ENCODE measurements around the gene GPS1.

GPS1 gene

DNA sequence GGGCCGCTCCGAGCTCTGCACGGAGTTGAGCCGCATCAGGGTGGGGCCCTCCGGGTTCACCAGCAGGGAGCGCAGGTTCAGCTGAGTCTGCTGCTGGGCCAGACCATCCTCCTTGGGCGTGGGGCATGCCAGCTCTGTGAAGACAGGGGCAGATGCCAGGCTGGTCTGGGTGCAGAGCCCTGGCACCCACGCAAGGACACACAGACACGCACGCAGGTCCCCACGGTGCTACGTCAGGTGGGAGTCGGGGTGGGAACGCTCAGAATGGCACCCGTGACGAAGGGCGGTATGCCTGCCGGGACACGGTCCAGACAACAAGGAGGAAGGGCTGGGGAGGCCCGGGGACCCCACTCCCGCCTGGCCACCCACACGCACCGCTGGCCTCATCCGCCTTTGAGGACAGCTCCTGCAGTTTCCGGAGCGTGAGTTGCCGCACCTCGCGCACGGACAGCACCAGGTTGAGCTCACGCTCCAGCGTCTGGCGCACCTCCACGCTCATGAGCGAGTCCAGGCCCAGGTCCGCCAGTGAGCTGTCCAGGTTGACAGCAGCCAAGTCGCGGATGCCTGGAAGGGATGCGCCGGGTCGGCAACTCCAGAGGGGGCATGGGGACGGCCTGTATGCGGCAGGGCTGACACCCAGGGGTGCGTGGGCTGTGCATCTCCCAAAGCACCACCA is 29.2 kb downstream of the GPS1 start:
- no peak for DNase-seq

DNA sequence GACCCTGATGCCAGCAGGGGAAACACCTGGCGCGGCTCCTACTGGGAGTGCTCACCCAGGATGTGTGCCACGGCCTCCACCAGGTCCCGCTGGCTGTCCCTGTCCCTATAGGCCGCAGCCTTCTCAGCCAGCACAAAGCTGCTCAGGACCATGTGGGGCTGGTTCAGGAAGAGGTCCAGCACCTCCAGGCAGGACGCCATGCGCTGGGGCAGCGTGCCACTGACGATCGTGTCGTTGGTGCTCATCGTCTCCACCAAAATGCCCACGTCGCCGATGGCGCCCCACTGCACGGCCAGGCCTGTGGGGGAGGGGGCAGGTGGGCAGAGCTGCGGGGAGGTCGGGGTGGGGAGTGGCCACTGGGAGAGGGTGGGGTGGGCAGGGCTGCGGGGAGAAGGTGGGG is 29.8 kb downstream of the GPS1 start:
- DNase-seq = no peak

DNA sequence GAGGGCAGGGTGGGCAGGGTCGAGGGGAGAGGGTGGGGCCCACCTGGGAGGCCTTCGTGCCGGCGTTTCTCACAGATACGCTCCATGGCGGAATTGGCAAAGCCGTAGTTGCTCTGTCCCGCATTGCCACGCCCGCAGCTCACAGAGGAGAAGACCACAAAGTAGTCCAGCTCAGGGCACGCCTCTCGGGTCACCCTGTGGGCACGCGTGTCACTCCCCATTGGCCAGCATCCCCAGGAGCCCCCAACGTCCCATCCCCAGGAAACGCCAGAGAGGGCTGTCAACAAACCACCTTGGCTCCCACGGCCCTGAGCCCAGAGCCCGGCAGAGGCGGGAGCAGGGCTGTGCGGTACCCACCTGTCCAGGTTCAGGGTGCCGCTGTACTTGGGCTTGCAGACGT is 30.3 kb downstream of the GPS1 start:
- DNase-seq = no peak

DNA sequence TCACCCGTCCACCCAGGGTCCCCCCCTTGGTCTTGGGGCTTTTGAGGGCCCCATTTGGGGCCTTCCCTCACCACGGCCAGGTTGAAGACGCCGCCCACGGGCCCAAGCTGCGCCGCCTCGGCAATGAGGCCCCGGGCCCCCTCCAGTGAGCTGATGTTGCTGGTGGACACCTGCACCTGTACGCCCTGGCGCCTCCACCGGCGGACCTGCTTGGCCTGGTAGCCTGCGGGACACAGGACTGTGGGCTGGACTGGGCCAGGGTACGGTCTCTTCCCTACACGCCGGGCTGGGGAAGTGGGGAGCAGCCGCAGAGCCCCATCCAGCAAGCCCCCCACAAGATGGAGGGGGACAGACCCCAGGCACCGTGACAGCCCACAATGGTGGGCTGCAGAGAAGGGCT is 30.8 kb downstream of the GPS1 start:
- no peak for DNase-seq

DNA sequence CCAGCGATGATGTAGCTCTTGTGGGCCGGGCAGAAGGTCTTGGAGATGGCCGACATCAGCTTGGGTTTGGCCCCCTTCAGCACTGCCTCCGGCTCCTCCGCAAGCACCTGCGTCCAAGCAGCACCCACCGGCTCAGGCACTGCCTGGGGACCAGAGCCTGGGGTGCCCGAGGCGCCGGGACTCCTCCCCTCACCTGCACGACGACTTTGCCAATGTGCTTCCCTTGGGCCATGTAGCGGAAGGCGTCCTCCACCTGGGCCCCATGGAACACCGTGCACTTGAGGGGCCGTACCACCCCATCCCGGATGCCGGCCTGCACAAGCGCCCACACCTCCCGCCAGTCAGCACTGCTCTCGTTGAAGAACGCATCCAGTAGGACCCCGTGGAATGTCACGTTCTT is 31.3 kb downstream of the GPS1 start:
- no peak for DNase-seq

DNA sequence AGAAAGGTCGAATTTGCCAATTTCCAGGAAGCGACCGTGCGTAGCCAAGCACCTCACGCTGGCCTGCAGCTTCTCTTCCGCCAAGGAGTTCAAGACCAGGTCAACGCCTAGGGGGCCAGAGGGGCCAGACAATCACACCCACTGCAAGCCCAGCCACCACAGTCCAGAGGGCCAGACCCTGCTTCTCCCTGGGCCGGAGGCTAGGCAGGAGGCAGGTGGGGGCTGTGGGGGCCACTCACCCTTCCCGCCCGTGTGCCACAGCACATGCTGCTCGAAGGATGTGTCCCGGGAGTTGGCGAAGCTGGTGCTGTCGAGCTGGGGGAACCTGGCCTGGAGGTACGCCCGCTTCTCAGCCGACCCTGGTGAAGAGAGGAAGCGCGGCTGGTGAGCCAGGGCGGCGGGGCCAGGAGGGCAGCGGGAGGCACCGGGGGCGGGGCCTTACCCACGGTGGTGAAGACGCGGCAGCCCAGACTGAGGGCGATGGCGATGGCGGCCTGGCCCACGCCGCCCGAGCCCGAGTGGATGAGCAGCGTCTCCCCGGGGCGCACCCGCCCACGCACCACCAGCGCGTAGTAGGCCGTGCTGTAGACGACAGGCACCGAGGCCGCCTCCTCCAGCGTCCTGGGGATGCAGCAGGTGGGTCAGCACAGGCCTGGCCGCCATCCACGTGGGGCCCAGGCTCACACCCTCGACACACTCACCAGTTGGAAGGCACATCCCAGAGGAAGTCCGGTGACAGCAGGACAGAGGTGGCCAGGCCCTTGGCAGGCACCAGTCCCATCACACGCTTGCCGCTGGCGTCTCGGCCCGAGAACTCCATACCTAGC is 32.0 kb downstream of the GPS1 start:
- DNase-seq = no peak

DNA sequence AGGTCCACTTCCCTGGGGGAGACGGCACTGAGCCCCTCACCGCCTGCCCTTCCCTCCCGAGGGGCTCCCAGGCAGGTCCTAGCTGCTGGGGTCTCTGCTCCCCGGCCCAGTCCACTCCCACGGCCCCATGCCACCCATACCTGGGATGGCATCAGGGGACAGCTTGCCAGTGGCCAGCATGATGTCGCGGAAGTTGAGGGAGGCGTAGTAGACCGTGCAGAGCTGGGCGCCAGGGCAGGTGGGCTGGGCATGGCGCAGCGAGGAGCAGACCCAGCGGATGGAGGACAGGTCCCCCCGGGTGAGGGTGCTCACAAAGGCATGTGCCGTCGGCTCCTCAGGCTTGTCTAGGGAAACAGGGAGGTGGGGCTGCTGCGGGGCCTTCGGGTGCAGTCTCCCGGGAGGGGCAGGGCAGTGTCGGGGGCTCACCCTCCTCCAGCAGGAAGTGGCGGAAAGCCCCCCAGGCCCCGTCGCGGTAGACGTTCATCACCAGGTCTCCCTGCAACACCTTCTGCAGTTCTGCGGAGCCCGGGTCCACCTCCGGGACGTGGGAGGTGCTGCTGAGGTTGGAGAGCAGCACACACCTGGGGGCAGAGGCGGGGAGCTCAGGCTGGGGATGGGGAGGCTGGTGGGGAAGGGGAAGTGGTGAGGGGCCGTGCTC is 32.8 kb downstream of the GPS1 start:
- DNase-seq = no peak

DNA sequence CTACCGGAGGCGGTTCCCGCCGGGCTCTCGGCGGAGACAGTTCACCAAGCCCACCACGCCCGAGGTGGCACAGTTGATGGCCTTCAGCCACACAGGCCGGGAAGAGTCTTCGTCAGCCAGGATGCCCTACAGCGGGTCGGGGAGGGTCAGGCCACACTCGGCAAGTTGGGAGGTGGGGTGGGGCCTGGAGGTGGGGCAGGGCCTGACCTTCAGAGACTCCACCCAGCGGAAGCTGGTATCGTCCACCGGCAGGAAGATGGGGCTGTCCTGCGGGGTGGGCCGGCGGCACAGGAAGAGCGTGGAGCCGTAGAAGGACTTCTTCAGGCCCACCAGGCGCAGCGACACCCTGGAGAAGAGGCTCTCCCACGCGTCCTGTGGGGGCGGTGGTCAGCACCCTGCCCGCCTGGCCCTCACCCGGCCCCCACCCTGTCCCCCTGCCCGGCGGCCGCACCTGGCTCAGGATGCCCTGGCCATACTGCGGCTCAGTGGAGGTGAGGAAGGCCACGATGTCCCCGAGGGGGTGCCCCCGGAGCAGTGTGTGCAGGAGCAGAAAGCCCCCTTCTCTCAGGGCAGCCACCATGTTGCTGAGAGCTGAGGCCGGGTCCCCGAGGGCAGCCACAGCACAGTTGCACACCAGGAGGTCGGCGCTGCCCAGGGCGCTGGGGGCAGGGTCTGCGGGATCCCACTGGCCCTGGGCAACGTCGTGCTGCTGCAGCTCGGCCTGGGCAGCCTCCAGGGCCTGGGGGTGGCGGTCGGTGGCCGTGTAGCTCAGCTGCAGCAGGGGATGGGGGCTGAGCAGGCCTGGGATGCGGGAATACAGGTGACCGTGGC is 33.5 kb downstream of the GPS1 start:
- DNase-seq = no peak

DNA sequence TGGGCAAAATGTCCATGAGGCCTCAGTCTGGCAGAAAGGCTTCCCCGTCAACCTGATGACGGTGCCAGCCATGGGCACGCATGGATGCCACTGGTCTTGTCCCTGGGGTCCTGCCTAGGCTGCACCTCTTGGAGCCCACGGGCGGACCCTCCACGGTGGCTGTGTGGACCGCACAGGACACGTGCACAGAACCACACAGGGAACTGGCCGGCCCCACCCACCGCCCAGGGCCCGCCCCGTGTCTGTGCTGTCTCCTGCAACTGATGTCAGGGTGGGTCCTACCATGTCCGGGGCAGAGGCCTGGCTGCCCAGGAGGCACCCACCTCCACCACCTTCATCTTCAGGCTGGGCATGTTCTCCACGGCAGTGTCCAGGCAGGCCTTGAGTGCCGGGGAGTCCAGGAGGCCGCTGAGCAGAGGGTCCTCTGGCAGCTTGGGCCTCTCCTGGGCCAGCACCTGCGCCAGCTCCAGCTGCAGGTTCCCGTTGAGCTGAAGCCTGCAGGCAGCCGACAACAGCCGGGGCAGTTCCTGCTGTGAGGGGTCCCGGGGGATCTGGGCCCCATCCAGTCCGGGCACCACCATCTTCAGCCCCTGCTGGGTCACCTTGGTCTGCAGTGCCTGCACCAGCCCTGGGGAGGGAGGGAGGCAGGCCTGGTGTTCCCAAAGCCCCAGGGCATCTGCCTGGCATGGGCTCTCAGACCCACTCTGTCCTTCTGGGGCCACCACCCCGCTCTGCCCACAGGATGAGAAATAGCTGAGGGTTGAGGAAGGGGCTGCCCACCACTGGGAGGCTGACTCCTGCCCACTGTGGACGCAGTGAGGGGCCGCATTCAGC is 34.5 kb downstream of the GPS1 start:
- no peak for DNase-seq

DNA sequence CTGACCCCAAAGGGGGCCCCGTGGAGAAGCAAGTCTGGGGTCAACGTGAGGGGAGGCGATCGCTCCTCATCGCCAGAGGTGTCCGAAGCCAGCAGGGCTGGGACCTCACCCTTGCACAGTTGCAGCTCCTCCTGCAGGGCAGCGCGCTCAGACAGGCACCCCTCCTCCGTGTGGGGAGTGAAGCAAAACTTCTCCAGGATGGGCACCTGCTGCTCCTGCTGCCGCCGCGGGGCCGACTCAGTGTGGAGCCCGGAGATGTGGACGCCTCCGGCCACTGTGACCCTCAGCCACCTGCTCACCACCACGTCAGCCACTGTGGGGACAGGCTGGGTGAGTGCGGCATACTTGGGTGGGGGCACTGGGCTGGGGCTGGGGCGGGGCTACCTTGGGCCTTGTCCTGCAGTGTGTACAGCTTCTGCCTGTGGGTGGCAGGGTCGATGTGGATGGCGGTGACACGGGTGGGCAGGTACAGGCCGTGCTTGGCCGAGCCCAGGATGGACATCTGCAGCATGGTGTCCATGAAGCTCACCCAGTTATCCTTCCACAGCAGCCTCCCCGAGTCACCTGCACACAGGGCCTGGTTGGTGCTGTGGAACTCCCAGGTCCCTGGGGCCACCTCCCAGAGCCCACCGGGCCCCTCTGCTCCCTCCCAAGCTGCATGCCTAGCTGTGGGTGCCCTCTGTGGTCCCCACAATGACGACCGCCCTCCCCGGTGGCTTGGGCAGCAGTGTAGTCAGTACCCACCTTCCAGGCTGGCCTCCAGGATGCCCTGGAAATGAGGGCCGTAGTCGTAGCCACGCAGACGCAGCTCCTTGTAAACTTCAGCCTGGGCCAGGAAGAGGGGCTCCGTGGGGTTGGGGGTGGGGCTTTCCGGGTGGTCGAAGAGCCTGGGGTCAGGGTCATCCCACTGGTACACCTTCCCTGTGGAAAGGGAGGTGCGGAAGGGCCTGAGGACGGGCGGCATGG is 35.5 kb downstream of the GPS1 start:
- no peak for DNase-seq

DNA sequence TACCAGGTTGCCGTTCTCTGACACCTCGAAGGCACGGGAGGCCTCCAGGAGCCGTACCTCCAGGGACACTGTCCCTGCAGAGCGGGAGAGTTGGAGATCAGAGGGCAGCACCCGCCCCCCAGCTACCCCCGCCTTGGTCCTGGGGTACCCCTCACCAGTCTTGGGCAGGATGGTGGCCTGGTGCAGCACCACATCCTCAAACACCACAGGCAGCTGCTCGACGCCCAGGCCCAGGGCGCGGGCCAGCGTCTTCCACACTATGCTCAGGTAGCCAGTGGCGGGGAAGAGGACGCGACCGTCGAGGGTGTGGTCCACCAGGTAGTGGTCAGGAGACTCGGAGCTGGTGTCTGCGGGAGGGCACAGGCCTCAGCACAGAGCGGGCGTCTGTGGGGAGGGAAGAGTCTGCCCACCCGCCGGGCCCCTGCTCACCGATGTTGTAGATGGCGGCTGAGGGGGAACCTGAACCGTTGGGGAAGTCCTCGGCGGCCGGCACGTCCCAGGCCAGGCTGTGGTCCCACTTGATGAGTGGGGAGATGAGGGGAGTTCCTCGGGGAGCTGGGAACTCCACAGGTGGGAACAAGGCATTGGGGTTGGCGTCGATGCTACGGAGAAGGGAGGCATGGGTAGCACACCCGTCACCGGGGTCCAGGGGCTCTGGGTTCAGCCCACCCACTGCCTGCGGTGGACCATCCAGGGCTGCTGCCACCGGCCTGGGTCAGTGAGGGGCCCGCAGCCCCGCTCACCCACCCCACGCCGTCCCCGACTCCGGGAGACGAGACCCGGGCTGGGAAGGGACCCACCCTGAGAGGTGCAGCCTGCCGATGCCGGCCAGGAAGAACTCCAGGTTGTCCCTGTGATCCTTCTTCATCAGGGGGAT is 36.5 kb downstream of the GPS1 start:
- no peak for DNase-seq

DNA sequence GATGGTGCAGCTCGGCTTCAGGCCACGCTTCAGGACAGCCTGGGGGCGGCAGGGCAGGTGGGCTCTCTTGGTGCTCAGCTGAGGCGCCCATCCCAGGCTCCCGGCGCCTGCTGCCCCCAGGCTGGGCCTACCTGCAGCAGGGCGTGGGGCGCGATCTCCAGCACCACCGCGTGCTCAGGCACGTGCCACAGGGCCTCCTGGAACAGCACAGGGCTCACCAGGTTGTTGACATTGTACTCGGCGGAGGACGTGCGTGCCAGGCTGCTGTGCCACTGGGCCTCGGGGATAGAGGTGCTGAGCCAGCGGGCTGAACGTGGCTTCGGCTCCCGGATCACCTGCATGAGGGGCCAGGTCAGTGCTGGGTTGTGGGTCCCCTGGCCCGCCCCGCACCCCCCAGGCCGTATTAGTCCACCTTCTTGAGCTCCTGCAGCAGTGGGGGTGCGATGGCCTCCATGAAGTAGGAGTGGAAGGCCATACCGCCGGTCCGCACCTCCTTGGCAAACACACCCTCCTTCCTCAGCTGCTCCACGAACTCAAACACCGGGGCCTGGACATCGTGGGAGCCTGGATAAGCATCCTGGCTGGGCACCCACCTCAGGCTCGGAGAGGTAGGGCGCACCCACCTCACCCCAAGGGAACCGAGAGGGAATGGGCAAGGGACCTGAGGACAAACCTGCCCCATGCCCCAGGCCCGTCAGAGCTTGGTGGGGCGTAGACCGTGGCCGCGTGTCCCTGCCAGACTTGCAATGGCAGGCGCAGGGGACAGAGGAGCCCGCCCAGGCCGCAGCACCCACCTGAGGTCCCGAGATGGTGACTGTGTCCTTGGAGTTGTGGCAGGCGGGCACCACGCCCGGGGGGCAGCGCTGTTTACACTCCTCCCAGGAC is 37.4 kb downstream of the GPS1 start:
- DNase-seq = no peak

DNA sequence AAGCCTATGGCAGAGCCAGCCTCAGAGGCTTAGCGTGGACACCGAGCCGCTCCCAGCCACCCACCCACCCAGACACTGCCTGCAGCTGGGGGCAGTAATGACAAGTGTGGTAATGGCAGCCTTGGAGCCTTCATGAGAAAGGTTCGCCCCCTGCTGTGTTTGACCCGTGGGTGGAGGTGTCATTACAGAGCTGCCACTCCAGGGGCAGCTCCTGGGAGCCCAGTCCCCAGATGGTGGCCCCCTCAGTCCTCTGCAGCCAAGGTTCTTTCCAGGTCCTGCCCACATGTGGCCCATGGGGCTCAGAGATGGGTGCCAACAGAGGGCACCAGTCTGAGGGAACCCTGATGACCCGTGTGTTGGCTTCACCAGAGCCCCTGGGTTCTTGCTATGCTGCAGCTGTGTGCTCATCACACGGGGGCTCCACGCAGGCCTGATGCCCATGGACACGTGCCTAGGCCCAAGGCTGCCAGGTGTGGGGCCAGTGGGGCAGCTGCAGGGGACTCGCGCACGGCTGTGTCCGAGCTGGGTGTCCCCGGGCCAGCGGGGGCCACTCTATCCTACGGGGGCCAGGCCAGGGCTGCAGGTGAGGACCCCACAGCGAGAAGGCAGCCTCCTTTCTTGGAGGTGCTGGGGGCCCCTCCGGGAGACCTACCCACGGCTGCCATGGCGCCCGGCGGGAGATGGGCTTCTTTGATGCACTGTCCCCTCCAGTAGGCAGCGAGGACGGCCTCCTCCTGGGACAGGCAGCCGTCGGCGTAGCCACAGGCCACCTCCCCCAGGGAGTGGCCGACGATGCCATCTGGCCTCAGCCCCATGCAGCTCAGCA is 38.2 kb downstream of the GPS1 start:
- DNase-seq = no peak

DNA sequence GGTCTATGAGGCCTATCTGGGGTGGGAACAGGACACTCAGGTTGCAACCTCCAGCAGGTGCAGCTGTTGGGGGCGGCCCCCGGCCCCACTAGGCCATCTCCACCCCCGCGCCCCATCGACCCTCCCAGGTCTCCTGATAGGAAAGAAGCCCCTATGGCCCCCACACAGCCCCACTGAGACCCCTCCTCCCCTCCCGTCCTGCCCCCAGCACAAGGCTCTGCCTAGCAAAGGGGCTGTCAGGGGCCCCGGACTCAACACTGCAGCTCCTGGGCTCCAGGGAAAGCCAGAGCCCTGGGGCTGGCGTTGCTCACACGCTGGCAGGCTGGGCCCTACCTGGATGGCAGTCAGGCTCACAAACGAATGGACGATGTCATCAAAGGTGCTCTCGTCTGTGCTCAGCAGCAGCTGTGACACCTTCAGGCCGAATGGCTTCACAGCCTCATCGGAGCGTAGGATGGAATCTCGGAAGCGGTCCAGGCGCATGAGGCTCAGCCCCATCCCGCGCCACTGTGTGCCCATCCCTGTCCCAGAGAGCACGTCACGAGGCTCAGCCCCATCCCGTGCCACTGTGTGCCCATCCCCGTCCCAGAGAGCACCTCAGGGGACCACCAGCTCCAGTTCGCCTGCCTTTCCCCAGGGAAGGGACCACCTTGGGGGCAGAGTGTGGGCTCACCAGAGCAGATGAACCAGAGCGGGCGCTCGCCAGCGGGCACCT is 39.0 kb downstream of the GPS1 start:
- no peak for DNase-seq

DNA sequence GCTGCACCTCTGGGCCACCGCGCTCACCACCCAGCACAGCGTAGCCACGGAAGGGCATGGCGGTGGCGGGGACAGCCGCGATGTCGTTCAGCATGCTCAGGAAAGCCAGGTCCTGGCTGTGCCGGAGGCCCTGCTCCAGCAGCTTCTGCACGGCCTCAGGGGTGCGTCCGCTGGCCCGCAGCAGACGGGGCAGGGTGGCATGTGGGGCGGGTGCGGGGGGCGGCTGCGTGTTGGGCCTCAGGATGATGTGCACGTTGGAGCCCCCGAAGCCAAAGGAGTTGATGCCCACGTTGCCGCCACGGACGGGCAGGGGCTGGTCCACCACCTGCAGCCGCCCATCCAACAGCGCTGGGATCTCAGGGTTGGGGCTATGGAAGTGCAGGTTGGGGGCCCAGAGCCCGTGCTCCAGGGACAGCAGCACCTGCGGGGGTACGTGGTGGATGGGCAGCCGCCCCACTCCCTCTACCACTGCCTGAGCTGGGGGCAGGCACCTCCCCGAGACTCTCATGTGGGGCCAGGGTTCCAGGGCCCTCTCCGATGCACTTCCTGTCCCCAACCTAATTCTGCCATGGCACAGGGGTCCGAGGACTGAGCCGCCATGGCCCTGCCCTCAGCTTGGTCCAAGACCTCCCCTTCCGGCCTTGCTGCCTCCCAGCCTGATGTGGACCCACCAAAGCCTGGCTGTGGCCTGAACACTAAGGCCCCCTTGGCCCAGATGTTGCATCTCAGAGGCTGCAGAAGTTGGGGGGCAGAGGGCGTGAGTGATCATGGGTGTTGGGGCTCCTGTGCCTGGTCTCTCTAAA is 39.8 kb downstream of the GPS1 start:
- DNase-seq = no peak

DNA sequence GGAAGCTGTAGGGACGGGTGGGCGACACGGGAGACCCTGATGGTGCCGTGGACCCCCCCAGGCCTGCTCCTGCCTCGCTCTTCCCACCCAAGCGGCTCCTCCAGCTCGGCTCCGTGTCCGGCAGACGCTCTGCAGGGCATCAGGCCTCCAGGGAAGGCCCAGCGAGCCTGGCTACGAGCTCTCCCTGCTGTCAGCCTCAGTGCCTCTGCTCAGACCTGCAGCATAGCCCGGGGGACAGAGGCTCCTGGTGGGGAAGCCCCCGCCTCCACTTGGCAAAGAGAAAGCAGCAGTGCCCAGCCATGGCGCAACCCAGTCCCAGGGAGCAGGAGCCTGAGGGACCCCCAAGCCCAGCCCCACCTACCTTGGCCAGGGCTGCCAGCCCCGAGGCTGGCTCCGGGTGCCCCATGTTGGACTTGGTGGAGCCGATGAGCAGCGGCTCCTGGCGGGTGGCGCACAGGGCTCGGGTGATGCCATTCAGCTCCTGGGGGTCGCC is 40.4 kb downstream of the GPS1 start:
- no peak for DNase-seq

Data from NCI-H69 (cell line).